ACHN (cell line): ENCODE data around the gene TMEM126B.
A peak's percentile ranks its signal among the peaks of the same experiment; 100 is the strongest.
"Not testable (repeated sequence)": the region's sequence is repeated elsewhere in the genome, so short reads cannot be mapped to it uniquely, and the experiment has no call there.

Experiments used
- DNase-seq: peaks from one replicate; pipeline ENCODE4 v3.0.0-alpha.2; 2015
- in situ Hi-C: cut with HindIII; loops from 2 replicates; pipeline ENCODE4 v1.10.0; 2017; ENCODE audit warnings: low sequenced_read_pairs, low pct_ligation_motif_present, low pct_unique_long_range_greater_than_20kb

The TMEM126B gene

GRCh38 chr11:85670949-85671663, 42.7 kb downstream of the TMEM126B start:
- in situ Hi-C loops, DNase-seq: not testable (repeated sequence)

DNA sequence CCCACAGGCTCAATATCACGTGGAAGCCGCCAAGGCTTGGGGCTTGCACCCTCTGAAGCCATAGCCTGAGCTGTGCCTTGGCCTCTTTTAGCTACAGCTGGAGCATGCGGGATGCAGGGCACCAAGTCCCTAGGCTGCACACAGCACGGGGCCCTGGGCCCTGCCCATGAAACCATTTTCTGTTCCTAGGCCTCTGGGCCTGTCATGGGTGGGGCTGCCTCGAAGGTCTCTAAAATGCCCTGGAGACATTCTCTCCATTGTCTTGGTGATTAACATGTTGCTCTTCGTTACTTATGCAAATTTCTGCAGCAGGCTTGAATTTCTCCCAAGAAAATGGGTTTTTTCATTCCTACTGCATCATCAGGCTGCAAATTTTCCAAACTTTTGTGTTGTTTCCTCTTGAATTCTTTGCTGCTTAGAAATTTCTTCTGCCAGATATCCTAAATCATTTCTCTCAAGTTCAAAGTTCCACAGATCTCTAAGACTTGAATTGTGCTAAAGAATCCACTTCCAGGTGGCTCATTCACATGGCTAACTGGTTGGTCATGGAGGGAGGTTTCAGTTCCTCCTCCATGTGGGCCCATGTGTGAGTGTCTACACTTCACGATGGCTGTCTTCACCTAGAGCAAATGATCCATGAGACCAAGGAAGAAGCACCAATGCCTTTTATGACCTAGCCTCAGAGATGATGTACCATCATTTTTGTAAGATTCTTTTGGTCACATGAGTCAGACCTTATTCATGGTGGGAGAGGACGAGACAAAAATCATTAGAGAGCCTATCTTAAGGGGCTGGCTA, 43.9 kb downstream of the TMEM126B start:
- in situ Hi-C loops, result no loop called here
- no peak for DNase-seq

DNA sequence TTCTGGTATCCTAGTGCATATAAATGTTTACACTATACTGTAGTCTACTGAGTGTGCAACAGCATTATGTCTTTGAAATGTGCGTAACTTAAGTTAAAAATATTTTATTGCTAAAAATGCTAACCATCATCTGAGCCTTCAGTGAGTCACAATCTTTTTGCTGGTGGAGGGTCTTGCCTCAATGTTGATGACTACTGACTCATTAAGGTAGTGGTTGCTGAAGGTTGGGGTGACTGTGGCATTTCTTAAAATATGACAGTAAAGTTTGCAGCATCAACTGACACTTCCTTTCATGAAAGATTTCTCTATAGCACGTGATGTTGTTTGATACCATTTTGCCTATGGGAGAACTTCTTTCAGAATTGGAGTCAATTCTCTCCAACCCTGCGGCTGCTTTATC, 45.0 kb downstream of the TMEM126B start:
- in situ Hi-C loops, result no loop called here
- no peak for DNase-seq

DNA sequence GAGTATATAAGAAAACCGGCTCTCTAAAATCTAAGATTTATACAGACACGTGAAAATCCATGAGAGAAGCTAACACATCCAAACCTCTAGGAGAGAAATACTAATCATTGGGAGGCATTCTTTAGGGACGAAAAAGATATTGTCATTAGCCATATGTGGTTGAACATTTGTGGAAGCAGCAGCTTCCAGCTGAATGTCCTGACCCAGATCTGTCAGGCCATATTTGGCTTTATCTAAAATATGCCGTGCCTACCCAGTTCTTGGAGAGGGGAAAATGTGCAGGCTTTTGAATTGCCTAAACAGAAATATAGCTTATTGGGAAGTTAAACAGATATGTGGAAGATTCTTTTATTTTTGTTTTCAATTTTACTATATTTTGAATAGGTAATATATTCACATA, 51.2 kb downstream of the TMEM126B start:
- in situ Hi-C loops, result no loop called here

GRCh38 chr11:85680897-85681296, 52.5 kb downstream of the TMEM126B start:
- in situ Hi-C loops, result no loop called here
- DNase-seq, result no peak

More for the DNA sequence above, 51.2 kb downstream of the TMEM126B start:
- no peak for DNase-seq

DNA sequence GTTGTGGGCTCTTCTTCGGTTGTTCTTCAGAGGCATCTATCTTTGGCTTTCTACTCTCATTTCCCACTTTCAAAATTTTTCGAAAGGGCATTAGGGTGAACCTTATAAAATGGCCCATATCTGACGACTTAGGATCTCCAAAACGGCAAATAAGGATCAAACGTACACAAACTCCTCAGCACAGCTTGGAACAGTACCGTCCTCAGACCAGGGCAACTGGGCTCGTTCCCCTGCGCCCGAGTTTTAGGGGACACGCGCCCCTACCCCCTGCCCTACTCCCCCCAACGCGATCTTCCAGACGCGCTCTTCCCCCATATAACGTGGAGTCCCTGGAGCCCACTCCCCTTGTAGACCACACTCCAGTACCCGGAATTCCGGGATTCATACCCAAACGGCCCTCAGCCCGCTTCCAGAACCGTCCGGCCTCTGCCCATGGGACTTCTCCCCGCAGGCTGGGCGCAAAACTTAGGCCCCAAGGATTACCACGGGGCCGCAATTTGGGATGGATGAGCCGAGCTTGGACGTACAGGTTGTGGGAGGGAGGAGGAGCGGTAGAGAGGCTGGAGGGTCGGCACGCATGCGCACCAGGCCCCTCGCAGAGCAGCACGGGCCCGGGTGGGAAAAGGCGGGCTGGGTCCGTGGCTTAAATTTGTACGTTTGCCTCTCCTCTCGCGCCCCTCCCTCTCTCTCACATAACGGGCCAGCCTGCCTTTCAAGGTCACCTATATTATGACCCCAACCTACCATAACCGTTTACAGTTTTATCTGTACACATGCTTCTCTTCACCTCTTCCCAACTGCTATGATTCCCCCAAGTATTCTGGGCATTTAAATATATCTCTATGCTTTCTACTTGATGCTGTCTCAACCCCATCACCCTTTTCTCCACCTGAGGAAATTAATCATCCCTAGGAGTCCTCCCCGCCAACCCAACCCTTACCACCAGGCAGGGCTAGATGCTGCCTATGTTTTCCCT, 54.2 kb downstream of the TMEM126B start:
- in situ Hi-C loops, result no loop called here
- DNase-seq, result no peak

DNA sequence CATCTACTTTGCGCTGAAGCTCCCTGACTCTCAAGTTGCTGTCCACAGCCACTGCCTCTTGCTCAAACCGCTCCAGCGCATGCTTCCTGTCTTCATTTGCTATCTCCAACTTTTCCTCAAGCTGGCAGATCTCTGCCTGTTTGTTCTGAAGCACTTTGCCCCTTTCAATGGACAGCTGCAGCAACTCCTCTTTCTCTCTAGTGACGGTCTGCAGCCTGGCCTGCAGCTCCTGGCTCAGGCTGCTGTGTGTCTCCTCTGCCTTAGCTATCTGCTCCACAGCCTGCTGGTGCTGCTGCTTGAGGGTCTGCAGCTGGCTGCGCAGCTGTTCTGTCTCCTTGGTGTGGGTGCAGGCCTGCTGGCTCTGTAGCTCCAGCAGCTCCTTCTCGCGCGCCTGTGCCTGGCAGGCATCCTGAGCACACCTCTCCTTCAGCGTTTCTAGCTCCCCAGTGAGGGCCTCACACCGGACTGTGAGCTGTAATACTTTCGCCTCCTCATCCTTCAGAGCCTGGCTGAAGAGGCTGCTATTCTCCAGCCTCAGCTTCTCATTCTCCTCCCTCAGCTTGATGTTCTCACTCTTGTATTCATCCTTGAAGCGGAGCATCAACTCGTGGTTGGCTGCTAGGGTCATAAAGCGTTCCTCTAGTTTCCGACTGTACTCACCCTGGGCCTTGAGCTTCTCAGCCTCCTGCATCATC, 56.9 kb downstream of the TMEM126B start:
- in situ Hi-C loops, result no loop called here
- DNase-seq, result no peak

- in situ Hi-C loops, result no loop called here
- peak; percentile 96 for DNase-seq
These were observed 57.5 kb downstream of the TMEM126B start, which contains the start of gene CCDC89 for GRCh38 chr11:85685820-85686459. TSS of gene CCDC89 (minus strand) at chr11:85686195. CDS start at chr11:85686130, 65 bp downstream.
